ENCODE data around the gene TRAM2. TPM values are rescaled to one million over a fixed set of nuclear protein-coding genes. Genes with fewer than 3 reads are reported as not detected.

The TRAM2 gene
- total and polyA plus RNA-seq, 2 of the 8 experiments (the other 6 are each of a cell fraction or from before 2014, with no cell fraction given), result 9.0 to 21.4 TPM

- TF ChIP-seq TBP (IDR thresholded peaks at IDR 0.05; ENCODE audit: low read depth, low read length) (no peak), TAF7 (optimal IDR thresholded peaks at IDR 0.05; ENCODE audit: borderline replicate concordance, low read depth, low read length) (no peak), ATF3 (IDR thresholded peaks at IDR 0.05; ENCODE audit: insufficient read depth, low read depth, low read length) (no peak)
Measured at GRCh38 chr6:52553158-52553557, 23.7 kb downstream of the TRAM2 start (continued).
